ENCODE measurements around the gene JAKMIP1.

Gene JAKMIP1

GRCh38 chr4:6035786-6036185 is 164.6 kb downstream of the JAKMIP1 start:
- H2AFZ ChIP-seq (ENCODE audit: low read depth, low read length) = no peak overlapping the region
- no peaks in the 10 kb centered on the region for H3K36me3 ChIP-seq (ENCODE audit: insufficient read depth, low read length)
- H3K4me3 ChIP-seq (ENCODE audit: low read length) = no peak overlapping the region
- no peaks in the 10 kb centered on the region for H3K4me1 ChIP-seq (ENCODE audit: insufficient read depth, low read length)
- H3K9me3 ChIP-seq (ENCODE audit: low read length) = no peaks in the 10 kb centered on the region
- H3K27me3 ChIP-seq (ENCODE audit: insufficient read depth, low read length) = peaks cover 4% of the 10 kb centered on the region

- Histone ChIP-seq H2AFZ (ENCODE audit: low read depth, low read length) (no peak overlapping the region), H3K4me1 (ENCODE audit: insufficient read depth, low read length) (no peaks in the 10 kb centered on the region), H3K9me3 (ENCODE audit: low read length) (no peaks in the 10 kb centered on the region), H3K27me3 (ENCODE audit: insufficient read depth, low read length) (no peaks in the 10 kb centered on the region), H3K36me3 (ENCODE audit: insufficient read depth, low read length) (no peaks in the 10 kb centered on the region), H3K4me3 (ENCODE audit: low read length) (no peak overlapping the region)
Measured at GRCh38 chr4:6033381-6033780, 167.0 kb downstream of the JAKMIP1 start.

- Histone ChIP-seq H3K27me3 (ENCODE audit: insufficient read depth, low read length) (no peaks in the 10 kb centered on the region), H2AFZ (ENCODE audit: low read depth, low read length) (no peak overlapping the region), H3K36me3 (ENCODE audit: insufficient read depth, low read length) (no peaks in the 10 kb centered on the region), H3K4me3 (ENCODE audit: low read length) (no peak overlapping the region), H3K4me1 (ENCODE audit: insufficient read depth, low read length) (no peaks in the 10 kb centered on the region), H3K9me3 (ENCODE audit: low read length) (no peaks in the 10 kb centered on the region)
Measured at GRCh38 chr4:6032249-6033244, 167.8 kb downstream of the JAKMIP1 start.

- Histone ChIP-seq H3K9me3 (ENCODE audit: low read length) (no peaks in the 10 kb centered on the region), H3K4me1 (ENCODE audit: insufficient read depth, low read length) (no peaks in the 10 kb centered on the region), H2AFZ (ENCODE audit: low read depth, low read length) (no peak overlapping the region), H3K27me3 (ENCODE audit: insufficient read depth, low read length) (no peaks in the 10 kb centered on the region), H3K4me3 (ENCODE audit: low read length) (no peak overlapping the region), H3K36me3 (ENCODE audit: insufficient read depth, low read length) (no peaks in the 10 kb centered on the region)
Measured at GRCh38 chr4:6031846-6032245, 168.5 kb downstream of the JAKMIP1 start.

DNA sequence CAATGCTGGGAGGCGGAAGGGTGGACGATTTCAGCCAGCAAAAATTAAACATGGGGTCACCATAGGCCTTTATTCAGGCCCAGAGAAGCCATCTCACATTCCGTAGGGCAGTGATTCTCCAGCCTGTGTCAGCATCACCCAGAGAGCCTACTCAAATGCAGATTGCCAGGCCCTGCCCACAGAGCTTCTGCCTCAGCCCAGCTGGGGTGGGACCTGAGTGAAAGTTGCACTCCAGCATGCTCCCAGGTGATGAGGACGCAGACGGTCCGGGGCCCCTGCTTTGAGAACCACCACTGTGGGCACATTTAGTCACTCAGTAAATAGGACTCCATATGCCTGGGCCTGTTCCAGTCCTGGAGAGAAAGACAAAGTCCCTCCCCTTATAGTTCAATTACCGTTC is 169.7 kb downstream of the JAKMIP1 start:
- Histone ChIP-seq H3K9me3 (ENCODE audit: low read length) (no peaks in the 10 kb centered on the region), H3K27me3 (ENCODE audit: insufficient read depth, low read length) (peaks cover 4% of the 10 kb centered on the region)

GRCh38 chr4:6029254-6029653 is 171.1 kb downstream of the JAKMIP1 start:
- H3K36me3 ChIP-seq (ENCODE audit: insufficient read depth, low read length) = no peaks in the 10 kb centered on the region
- H3K27me3 ChIP-seq (ENCODE audit: insufficient read depth, low read length) = peaks cover 4% of the 10 kb centered on the region
- no peak overlapping the region for H3K4me3 ChIP-seq (ENCODE audit: low read length)
- no peak overlapping the region for H2AFZ ChIP-seq (ENCODE audit: low read depth, low read length)
- no peaks in the 10 kb centered on the region for H3K4me1 ChIP-seq (ENCODE audit: insufficient read depth, low read length)
- H3K9me3 ChIP-seq (ENCODE audit: low read length) = no peaks in the 10 kb centered on the region

More for the DNA sequence above, 169.7 kb downstream of the JAKMIP1 start:
- no peak overlapping the region for H2AFZ ChIP-seq (ENCODE audit: low read depth, low read length)
- H3K4me3 ChIP-seq (ENCODE audit: low read length) = no peak overlapping the region
- no peaks in the 10 kb centered on the region for H3K4me1 ChIP-seq (ENCODE audit: insufficient read depth, low read length)
- no peaks in the 10 kb centered on the region for H3K36me3 ChIP-seq (ENCODE audit: insufficient read depth, low read length)

DNA sequence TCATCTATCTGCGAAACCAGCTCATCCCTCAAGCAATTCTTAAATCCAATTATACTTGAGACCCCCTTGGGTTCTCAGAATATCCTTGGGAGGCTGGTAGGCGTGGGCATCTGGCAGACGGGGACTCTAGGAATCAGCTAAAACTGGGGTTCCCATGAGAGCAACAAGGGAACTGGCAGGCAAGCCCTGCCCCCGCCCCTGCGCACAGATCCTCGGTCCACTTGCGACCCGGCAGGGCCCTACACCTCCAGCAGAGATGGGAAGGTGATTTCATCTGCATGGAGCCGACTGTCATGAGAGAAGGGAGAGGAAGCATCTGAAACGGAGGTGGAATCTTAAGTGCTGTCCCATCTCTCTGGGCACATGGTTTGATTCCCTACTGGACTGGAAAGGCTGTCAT is 172.2 kb downstream of the JAKMIP1 start:
- Histone ChIP-seq H3K4me1 (ENCODE audit: insufficient read depth, low read length) (no peaks in the 10 kb centered on the region), H3K36me3 (ENCODE audit: insufficient read depth, low read length) (no peaks in the 10 kb centered on the region), H3K4me3 (ENCODE audit: low read length) (no peak overlapping the region), H3K9me3 (ENCODE audit: low read length) (no peaks in the 10 kb centered on the region), H2AFZ (ENCODE audit: low read depth, low read length) (no peak overlapping the region), H3K27me3 (ENCODE audit: insufficient read depth, low read length) (peaks cover 4% of the 10 kb centered on the region)

DNA sequence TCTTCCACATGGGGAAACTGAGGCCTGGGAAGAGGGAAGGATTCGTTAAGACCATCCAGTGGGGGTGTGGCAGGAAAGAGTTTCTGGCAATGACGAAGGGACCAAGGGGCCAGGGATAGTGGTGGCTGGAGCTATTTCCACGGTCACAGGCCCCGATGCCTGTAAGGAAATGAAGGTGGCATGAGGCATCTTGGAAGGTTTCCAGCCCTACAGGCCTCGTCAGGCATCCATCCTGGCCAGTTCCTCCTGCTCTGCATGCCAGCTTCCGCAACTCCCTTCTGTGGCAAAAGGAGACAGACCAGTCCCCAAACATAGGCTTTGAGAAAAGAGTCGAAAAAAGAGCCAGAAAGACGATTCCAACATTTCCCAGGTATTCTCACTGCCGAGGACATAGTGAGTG is 173.0 kb downstream of the JAKMIP1 start:
- Histone ChIP-seq H3K4me1 (ENCODE audit: insufficient read depth, low read length) (no peaks in the 10 kb centered on the region), H3K9me3 (ENCODE audit: low read length) (no peaks in the 10 kb centered on the region), H3K27me3 (ENCODE audit: insufficient read depth, low read length) (peaks cover 4% of the 10 kb centered on the region), H3K36me3 (ENCODE audit: insufficient read depth, low read length) (no peaks in the 10 kb centered on the region), H3K4me3 (ENCODE audit: low read length) (no peak overlapping the region), H2AFZ (ENCODE audit: low read depth, low read length) (no peak overlapping the region)

GRCh38 chr4:6024313-6024960 is 175.9 kb downstream of the JAKMIP1 start:
- no peaks in the 10 kb centered on the region for H3K4me1 ChIP-seq (ENCODE audit: insufficient read depth, low read length)
- H3K9me3 ChIP-seq (ENCODE audit: low read length) = no peaks in the 10 kb centered on the region
- no peaks in the 10 kb centered on the region for H3K36me3 ChIP-seq (ENCODE audit: insufficient read depth, low read length)
- H3K4me3 ChIP-seq (ENCODE audit: low read length) = no peak overlapping the region
- peaks cover 6% of the 10 kb centered on the region for H3K27me3 ChIP-seq (ENCODE audit: insufficient read depth, low read length)
- no peak overlapping the region for H2AFZ ChIP-seq (ENCODE audit: low read depth, low read length)

- no peaks in the 10 kb centered on the region for H3K4me1 ChIP-seq (ENCODE audit: insufficient read depth, low read length)
- peaks cover 6% of the 10 kb centered on the region for H3K27me3 ChIP-seq (ENCODE audit: insufficient read depth, low read length)
- H3K9me3 ChIP-seq (ENCODE audit: low read length) = no peaks in the 10 kb centered on the region
- no peaks in the 10 kb centered on the region for H3K36me3 ChIP-seq (ENCODE audit: insufficient read depth, low read length)
- H3K4me3 ChIP-seq (ENCODE audit: low read length) = no peak overlapping the region
- no peak overlapping the region for H2AFZ ChIP-seq (ENCODE audit: low read depth, low read length)
Measured at GRCh38 chr4:6023731-6024130, 176.6 kb downstream of the JAKMIP1 start.

DNA sequence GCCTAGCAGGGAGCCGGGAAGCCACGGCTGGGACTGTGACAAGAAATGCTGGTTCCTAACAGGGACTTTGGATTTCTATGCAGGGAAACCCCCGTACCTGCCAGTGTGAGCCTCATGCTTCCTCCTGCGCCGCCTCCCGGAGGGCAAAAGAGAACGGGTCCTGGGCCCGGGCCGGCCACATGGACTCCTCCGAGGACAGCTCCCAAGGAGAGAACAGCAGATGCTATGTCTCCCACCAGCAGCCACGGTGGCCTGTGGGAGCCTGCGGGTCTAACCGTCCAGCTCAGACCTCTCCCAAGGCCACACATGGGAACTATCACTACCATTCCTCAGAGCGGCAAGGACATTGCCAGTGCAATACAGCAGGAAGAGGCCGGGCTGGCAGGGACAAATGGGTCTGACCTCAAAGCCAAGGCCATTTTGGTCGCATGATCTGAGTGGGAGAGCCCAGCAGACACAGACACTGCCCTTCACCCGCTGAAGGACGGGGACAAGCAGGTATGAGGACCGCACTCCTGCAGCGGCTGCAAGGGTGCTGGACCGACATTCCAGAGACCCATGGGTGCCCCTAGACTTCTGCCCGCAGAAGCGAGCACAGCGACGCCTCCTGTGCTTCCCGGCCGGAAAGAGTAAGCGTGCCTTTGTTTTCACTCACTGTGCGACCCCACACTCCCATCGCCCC is 177.6 kb downstream of the JAKMIP1 start:
- peaks cover 10% of the 10 kb centered on the region for H3K27me3 ChIP-seq (ENCODE audit: insufficient read depth, low read length)
- H3K4me1 ChIP-seq (ENCODE audit: insufficient read depth, low read length) = no peaks in the 10 kb centered on the region
- H3K4me3 ChIP-seq (ENCODE audit: low read length) = no peak overlapping the region

GRCh38 chr4:6021831-6022606 is 178.3 kb downstream of the JAKMIP1 start:
- Histone ChIP-seq H2AFZ (ENCODE audit: low read depth, low read length) (no peak overlapping the region), H3K4me1 (ENCODE audit: insufficient read depth, low read length) (no peaks in the 10 kb centered on the region), H3K36me3 (ENCODE audit: insufficient read depth, low read length) (no peaks in the 10 kb centered on the region), H3K4me3 (ENCODE audit: low read length) (no peak overlapping the region), H3K9me3 (ENCODE audit: low read length) (no peaks in the 10 kb centered on the region), H3K27me3 (ENCODE audit: insufficient read depth, low read length) (peaks cover 10% of the 10 kb centered on the region)

More for the DNA sequence above, 177.6 kb downstream of the JAKMIP1 start:
- Histone ChIP-seq H2AFZ (ENCODE audit: low read depth, low read length) (no peak overlapping the region), H3K36me3 (ENCODE audit: insufficient read depth, low read length) (no peaks in the 10 kb centered on the region), H3K9me3 (ENCODE audit: low read length) (no peaks in the 10 kb centered on the region)
